ENCODE measurements around the gene GRAMD1A.

GRAMD1A gene

DNA sequence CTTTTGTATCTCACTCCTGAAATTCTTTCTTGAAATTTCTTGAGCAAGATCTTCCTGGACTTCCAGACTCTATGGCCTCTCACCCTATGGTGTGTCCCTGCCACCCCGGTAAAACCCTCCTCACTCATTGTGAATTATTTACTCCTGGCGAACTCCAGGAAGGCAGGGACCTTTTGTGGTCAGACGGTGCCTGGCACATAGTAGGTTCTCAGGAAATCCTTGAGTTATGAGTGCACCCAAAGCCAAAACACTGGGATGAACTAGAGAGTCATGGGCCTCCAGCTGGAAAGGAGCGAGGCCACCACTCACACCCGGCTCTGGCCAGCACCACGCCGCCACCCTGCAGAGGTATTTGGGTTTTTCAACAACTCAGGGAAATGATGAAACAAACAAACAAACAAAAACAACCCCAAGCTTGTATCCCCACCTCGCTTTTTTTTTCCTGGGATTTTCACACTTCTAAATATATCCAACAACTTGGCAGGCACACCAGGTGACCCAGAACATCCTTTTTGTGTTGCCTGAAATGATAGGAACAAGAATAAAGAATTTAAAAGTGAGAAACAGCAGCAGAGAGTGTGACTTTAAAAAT is 52.6 kb downstream of the GRAMD1A start:
- DNase-seq (ENCODE audit: low read depth in 2 of 2): no peak

DNA sequence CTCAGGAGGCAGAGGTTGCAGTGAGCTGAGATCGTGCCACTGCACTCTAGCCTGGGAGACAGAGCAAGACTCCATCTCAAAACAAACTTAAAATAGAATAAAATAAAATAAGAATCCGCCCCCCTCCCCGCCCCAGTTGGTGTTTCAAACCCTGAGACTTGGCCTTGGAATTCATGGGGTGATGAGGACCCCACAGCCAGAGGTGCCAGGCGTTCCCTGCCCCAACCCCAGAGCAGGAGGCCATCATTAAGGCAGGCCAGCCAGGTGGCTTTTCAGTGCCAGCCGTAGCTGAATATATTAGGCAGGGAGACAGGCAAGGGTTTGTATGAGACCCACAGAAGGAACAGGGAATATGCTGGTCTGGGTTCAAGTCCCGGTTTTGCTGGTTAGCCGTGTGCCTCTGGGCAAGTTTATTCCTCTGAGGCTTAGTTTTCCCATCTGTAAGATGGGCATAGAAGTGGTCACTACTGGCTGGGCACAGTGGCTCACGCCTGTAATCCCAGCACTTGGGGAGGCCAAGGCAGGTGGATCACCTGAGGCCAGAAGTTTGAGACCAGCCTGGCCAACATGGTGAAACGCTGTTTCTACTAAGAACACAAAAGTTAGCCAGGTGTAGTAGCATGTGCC is 53.7 kb downstream of the GRAMD1A start:
- no peak for DNase-seq (ENCODE audit: low read depth in 2 of 2)

DNA sequence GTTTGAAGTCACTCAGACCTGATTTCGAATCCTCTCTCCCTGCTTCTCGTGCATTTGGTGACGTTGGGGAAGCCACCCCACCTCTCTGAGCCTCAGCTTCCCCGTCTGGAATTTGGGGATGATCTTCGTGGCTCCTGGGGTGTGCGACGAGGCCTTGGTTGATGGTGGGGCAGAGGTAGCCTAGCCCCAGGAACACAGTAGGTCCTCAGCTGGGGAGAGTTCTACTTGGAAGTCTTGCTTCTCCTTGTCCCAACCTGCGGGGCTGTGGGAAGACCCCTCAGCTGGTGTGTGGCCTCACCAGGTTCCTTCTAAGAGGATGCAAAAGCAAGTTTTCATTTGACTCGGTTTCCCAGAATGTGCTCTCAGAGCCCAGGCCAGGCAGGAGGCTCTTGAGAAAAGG is 54.5 kb downstream of the GRAMD1A start:
- no peak for DNase-seq (ENCODE audit: low read depth in 2 of 2)

DNA sequence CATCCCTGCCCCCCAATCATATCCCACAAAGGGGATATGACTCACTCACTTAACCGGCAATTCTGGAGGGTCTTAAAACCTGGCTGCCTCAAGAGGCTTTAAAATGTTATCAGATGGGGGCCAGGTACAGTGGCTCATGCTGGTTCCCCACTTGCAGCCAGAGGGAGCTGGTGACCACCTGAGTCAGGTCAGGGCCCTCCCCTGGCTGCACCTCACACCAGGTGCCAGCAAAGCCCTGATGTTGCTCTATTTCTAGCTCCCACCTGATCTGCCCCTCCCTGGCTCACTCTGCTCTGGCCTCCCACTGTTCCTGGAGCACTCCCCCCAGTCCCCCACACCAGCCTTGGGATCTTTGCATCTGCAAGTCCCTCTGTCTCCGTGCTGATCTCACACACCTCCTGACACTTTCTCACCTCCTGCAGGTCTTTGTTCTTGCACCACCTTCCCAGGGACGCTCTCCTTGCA is 55.6 kb downstream of the GRAMD1A start:
- no peak for DNase-seq (ENCODE audit: low read depth in 2 of 2)

DNA sequence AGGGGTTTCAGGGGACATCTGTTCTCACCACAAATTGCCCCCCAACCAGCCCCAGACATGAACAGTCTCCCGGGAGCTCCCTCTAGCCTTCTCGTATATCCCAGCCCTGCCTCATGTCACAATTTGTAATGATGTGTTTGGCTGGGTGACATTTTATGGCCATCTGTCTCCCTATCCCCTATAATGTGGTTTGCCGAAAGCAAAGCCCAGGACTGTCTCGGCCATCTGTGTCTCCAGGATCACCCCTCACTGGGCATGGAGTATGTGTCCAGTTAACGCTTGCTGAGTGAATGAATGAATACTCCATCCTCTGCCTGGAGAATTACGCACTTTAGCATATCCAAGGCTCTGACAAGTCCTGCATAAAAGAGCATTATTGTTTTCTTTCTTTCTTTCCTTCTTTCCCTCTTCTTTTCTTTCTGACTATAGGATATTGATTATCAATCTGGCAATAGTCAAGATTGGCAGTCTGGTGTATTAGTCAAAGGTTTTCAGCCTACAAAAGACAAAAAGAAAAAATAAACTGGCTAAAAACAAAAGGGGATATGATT is 56.5 kb downstream of the GRAMD1A start:
- DNase-seq (ENCODE audit: low read depth in 2 of 2): no peak

DNA sequence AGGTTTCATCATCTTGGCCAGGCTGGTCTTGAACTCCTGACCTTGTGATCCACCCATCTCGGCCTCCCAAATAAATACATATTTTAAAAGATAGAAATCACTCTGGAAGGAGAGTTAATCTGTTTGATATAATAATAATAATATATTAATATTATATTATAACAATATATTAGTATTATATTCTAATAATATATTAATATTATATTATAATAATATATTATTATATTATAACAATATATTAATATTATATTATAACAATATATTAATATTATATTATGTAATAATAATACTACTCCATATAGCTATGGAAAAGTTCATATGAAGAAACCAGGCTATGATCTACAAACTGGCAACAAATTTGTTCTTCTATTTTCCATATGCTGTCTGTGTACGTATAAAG is 58.2 kb downstream of the GRAMD1A start:
- DNase-seq (ENCODE audit: low read depth in 2 of 2): no peak

DNA sequence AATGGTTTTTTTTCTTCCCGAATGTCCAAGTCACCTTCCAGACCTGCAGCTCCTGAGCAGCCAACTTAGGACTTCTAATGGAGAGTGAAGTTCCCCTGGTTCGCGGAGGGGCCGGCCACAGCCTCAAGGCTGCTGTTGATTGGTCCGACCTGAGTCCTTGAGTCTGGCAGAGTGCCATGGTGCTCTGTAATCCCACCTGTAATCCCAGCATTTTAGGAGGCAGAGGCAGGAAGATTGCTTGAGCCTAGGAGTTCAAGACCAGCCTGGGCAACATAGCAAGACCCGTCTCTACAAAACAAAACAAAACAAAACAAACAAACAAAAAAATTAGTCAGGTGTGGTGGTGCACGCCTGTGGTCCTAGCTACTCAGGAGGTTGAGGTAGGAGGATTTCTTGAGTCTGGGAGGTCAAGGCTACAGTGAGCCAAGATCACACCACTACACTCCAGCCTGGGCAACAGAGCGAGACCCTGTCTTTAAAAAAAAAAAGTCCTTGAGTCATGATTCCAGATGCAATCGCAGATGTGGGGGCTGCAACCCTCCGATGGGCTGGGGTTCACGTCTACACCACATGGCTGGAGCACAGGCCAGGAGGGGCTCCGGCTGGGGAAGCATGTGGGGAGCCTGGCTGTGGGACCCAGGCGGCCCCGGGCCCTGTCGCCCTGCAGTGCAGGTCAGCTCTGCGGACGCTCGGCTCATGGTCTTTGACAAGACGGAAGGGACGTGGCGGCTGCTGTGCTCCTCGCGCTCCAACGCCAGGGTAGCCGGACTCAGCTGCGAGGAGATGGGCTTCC is 59.1 kb downstream of the GRAMD1A start:
- DNase-seq (ENCODE audit: low read depth in 2 of 2): no peak

DNA sequence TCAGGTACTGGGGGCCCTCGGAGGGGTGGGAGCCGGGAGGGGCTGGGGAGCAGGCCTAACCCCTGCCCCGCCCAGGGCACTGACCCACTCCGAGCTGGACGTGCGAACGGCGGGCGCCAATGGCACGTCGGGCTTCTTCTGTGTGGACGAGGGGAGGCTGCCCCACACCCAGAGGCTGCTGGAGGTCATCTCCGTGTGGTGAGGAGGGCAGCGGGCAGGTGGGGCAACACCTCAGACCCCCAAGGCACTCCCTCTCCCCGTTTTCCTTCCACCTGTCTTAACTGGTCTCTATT is 59.6 kb downstream of the GRAMD1A start:
- DNase-seq (ENCODE audit: low read depth in 2 of 2): no peak

DNA sequence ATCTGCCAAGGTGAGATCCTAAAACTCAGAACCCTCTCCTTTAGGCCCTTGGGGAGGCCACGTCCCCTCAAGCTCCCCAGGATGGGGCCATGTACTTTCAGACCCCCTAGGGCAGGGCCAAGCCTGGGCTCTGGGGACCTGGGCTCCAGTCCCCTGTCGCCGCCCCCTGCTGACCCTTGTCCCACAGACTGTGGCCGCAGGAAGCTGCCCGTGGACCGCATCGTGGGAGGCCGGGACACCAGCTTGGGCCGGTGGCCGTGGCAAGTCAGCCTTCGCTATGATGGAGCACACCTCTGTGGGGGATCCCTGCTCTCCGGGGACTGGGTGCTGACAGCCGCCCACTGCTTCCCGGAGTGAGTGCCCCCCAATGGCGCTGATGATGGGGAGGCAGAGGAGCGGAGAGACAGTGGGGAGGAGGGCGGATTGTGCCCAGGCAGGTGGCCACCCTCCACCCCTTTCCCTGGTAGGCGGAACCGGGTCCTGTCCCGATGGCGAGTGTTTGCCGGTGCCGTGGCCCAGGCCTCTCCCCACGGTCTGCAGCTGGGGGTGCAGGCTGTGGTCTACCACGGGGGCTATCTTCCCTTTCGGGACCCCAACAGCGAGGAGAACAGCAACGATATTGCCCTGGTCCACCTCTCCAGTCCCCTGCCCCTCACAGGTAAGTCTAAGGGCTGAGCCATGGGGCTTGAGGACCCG is 60.2 kb downstream of the GRAMD1A start:
- DNase-seq (ENCODE audit: low read depth in 2 of 2): no peak

DNA sequence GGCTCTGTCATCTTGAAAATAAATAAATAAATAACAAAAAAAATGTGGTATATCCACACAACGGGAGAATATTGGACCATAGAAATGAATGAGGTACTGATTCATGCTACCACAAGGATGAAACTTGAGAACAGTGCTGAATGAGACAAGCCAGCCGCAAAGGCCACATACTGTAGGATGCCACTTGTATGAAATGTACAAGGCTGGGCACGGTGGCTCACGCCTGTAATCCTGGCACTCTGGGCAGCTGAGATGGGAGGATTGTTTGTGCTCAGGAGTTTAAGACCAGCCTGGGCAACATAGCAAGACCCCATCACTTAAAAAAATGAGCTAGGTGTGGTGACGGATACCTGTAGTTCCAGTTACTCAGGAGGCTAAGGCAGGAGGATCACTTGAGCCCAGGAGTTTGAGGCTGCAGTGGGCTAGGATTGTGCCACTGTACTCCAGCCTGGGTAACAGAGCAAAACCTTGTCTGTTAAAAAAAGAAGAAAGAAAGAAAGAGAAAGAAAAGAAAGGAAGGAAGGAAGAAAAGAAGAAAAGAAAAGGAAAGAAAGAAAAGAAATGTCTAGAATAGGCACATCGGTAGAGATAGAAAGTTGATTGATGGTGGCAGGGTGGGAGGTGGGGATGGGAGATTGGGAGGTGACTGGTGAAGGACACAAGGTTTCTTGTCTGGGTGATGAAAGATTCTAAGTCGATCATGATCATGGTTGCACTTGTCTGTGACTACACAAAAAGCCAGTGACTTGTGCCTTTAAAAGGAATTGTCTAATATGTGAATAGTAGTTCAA is 61.7 kb downstream of the GRAMD1A start:
- no peak for DNase-seq (ENCODE audit: low read depth in 2 of 2)

DNA sequence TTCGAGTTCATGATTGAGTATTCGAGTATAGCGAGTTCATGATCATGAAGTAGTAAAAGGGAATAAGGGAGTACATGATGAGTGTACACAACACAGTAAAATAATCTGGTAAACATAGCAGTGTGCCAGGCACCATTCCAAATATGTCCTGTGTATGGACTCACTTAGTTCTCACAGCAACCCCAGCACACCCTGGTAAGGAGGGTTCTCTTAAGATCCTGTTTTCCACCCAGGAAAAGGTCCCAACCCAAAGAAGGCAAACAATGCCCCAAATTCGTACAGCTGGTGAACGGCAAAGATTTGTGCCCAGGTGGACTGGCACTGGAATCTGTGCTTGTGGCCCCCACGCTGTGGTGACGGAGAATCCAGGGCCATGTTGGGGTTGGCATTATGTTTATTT is 62.8 kb downstream of the GRAMD1A start:
- DNase-seq (ENCODE audit: low read depth in 2 of 2): no peak

DNA sequence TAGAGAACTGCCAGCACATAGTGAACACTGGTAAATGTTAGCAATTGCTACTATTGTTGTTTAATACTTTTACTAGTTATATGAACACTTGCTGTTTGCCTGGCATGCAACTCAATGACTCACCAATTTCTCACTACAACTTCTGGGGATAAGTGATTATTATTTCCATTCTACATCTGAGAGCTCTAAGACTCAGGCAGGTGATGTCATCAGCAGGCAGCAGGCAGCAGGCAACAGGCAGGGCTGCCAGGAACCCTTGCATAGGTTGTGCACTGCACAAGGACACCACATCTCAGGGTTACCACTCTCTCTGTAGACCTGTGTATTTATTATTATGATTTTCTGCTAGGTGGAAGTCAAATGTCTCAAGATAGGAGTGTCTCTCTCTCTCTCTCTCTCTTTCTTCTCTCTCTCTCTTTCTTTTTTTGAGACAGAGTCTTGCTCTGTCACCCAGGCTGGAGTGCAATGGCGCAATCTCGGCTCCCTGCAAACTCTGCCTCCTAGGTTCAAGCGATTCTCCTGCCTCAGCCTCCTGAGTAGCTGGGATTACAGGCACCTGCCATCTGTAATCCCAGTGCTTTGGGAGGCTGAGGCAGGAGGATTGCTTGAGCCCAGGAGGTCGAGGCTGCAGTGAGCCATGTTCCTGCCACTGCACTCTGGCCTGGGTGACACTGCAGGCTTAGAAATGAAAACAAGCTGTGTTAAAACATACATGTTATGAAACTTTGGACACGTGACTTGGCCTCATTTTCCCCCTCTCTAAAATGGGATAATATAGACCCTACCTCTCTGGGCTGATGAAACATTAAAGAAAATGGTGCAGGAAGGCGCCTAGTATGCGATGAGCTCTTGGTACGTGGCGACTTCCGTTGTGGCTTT is 64.1 kb downstream of the GRAMD1A start:
- DNase-seq (ENCODE audit: low read depth in 2 of 2): no peak

DNA sequence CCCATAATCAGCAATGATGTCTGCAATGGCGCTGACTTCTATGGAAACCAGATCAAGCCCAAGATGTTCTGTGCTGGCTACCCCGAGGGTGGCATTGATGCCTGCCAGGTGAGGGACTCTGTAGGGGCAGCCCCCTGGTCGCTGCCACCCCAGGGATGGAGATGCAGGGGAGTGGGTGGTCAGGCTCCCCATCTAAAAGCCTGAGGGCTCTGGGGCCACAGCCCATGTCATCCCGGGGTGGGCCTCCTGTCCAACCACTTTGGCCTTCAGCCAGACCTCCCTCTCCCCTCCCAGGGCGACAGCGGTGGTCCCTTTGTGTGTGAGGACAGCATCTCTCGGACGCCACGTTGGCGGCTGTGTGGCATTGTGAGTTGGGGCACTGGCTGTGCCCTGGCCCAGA is 65.5 kb downstream of the GRAMD1A start:
- no peak for DNase-seq (ENCODE audit: low read depth in 2 of 2)

DNA sequence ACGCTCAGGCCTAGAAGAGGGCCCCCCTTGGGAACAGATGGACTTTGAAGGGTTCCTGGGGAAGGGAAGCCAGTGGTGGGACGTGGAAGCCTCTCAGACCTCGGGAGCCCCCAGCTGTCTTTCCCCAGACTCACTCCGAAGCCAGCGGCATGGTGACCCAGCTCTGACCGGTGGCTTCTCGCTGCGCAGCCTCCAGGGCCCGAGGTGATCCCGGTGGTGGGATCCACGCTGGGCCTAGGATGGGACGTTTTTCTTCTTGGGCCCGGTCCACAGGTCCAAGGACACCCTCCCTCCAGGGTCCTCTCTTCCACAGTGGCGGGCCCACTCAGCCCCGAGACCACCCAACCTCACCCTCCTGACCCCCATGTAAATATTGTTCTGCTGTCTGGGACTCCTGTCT is 66.0 kb downstream of the GRAMD1A start:
- no peak for DNase-seq (ENCODE audit: low read depth in 2 of 2)

DNA sequence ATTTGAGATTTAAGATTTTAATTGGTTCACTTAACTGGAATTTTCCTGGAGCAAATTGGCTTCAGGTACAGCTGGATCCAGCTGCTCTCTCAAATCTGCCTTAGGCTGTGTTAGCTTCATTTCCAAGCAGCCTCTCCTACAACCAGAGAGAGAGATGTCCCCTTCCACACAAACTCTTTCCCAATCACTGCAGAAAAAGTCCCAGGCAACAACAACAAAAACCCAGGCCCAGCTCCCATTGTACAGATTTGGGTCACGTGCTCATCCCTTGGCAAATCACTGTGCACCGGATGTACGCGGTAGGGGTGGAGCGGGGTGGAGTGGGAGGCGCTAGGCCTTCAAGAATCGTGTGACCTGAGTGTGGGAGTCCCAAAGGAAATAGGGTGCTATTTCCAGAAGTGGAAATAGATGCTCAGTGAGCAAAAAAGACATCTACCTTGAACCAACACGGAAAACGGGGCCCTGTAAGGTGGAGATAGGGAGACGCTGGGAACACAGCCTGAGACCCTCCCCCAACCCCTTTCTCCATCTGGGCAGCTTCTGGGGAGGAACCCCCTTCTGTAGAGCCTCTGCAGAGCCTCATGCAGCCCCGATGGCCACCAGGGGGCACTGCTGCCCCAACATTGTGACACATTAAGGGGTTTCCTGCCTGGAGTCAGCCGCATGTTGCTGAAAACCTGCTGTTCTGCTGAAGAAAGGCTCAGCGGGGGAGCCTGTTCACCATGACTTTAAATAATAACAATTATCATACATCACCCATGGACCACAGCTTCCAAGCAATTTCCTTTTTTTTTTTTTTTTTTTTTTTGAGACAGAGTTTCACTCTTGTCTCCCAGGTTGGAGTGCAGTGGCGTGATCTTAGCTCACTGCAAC is 66.8 kb downstream of the GRAMD1A start:
- peak; percentile 89 to 95 for DNase-seq (ENCODE audit: low read depth in 2 of 2)

DNA sequence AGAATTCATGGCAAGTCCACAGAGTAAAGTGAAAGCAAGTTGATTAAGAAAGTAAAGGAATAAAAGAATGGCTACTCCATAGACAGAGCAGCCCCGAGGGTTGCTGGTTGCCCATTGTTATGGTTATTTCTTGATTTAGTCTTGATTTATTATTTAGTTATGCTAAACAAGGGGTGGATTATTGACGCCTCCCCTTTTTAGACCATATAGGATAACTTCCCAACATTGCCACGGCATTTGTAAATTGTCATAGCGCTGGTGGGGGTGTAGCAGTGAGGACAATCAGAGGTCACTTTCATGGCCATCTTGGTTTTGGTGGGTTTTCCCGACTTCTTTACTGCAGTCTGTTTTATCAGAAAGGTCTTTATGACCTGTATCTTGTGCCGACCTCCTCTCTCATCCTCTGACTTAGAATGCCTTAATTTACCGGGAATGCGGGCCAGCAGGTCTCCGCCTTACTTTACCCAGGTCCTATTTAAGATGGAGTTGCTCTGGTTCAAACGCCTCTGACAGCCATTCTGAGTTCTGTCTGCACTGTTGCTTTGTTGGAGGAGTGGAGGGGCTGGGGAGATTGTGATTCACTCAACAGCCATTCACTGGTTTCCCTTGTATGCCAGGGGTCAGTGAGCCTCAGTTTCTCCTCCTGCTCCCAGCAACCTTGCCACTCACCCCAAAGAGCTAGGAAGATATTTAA is 69.0 kb downstream of the GRAMD1A start:
- no peak for DNase-seq (ENCODE audit: low read depth in 2 of 2)

DNA sequence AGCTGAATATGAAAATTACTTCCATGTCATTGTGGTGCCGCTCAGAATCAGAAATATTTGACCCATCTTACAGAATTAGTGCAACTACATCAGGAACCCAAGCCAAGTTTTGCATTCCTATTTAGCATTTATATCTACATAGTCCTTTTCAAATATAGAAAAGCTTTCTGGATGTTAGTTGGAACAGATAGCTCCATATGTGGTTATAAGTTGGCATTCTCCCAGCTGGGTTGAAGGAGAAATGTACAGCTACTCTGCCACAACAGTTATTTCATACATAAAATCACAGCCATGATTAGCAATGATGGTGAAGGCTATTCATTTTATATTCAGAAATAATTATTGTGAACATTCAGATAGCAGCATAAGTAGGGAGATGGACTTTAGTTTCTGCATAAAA is 69.6 kb downstream of the GRAMD1A start:
- no peak for DNase-seq (ENCODE audit: low read depth in 2 of 2)

DNA sequence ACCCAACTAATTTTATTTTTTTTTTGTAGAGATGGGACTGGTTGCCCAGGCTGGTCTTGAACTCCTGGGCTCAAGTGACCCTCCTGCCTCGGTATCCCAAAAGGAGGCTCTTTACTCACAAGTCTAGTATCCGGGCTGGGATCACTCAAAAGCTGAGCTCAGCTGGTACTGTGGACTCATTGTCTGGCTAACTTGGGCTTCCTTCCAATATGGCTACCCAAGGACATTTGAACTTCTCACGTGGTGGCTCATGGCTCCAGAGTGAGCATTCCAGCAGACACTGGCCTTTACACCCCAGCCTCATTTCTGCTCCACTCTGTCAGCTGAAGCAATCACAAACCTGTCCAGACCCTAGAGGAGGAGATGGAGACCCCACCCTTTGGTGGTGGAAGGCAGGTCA is 70.3 kb downstream of the GRAMD1A start:
- DNase-seq (ENCODE audit: low read depth in 2 of 2): no peak

DNA sequence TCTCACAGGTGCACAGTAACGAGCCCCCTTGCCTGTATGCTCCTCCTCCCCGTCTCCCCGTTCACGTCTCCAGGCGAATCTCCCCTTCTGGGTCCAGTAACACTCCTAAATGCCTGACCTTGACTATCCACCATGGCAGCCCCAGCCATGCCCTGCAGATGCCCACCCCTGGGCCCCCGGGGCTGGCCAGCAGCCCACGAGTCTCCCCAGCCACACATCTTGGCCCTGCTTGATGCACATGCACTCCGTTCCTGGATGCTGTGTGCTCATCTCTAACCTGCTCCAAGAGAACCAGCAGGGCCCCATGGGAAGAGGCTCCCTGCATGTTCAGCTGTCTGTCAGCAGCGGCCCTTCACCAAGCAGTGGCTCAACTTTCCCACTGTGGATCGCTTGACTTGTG is 73.4 kb downstream of the GRAMD1A start:
- DNase-seq (ENCODE audit: low read depth in 2 of 2): no peak
